NCI-H1048 (cell line): ENCODE measurements around the gene TPPP2.
"Not testable (repeated sequence)": the region's sequence is repeated elsewhere in the genome, so short reads cannot be mapped to it uniquely, and the experiment has no call there.

Experiments used
- DNase-seq: peaks from one replicate; lab custom pipeline; 2025; lab: John Stamatoyannopoulos, UW

TPPP2 gene

DNA sequence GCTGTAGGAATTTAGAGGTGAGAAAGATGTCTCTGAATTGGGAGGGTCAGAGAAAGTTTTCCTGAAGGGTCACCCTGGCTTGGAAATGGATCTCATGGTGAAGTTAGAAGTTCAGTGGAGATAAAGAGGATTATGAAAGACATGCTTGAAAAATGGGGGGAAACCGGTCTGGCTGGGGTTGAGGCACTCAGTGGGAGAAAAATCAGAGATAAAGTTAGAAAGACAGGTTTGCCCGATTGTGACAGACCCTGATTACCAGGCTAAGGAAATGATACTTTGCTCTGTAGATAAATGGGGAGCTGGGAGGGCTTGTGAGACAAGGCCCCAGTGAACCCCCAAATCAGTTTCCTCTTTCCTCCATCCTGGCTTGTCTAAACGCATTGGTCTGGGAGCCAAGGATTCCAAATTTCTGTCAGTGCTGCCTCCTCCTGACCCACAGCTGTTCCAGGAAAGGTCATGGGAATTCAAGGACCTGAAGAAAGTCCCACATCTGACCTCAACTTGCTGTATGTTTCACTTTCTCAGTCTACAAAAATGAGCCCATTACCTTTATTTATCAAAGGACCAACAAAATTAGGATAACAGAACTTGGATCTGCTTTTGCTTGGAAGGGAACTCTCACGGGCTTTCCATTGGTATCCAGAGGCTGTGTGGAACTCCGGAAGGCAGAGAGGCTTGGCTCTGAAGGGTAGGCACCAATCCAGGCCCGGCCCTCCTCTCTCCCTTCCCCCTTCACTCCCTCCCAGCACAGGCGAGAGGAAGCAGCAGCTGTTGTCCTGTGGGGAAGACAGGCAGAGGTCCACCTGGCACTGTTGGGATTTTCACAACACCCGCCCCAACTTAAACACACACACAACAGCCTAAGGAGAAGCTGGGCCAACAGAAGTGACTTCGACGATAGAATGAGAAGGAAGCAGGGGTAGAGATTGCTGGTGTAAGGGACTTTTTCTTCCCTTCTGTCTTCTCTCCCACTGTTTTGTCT, 8.7 kb downstream of the TPPP2 start:
- DNase-seq: no peak

DNA sequence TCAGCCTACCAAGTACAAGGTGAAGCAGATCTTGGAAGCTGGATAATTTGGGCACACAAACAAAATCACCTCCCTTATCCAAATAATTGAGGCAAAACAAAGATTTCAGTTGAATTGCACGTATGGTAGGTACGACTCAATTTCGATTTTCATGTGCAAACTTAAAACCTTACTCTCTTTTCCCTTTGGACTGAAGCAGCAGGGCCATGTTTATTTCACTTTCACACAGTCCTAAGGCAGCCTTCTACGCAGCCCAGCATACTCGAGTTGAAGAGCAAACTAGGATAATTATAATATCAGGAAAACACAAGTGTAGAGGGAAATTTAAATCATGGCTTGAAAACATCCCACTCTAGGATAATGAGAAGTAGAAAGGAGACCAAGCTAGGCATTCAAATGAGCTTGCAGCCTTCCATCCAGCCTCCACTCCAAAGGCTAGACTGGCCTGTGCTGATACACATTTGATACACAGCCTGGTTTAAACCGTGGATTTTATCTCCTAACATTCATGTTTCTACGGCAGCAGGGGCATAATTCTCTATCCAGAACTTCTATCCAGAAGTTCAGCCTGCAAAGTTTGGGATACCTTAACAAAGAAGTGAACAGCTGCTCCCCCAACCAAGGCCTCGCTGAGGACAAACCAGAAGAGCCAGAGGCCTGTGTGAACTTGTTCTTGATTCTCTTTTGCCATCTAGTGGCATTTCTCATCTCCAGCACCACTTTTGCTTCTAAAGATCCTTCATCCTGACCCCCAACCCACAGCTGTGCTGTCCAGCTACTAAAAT, 9.8 kb downstream of the TPPP2 start:
- no peak for DNase-seq

DNA sequence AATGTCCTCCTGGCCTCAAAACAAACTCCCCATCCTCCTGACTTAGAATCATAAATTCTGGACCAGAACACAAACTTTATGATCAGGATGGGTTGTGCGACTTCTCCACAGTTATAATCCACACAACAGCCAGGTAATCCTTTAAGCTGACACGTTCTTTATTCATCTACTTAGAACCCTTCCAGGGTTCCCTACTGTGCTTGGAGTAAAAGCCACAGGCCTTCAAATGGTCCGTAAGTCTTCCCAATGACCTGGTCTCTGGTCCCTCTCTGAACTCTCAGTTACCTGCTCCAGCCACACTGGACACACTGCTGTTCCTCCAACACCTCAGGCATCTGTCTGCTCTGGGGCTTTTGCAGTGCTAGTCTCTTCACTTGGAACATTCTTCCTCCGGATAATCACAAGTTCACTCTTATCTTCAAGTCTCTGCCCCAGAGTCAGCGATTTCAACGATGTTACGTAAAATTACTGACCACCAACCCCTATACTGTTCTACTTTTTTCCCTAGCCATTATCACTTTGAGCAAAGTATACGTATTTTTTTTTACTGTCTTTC, 10.4 kb downstream of the TPPP2 start:
- DNase-seq: no peak

DNA sequence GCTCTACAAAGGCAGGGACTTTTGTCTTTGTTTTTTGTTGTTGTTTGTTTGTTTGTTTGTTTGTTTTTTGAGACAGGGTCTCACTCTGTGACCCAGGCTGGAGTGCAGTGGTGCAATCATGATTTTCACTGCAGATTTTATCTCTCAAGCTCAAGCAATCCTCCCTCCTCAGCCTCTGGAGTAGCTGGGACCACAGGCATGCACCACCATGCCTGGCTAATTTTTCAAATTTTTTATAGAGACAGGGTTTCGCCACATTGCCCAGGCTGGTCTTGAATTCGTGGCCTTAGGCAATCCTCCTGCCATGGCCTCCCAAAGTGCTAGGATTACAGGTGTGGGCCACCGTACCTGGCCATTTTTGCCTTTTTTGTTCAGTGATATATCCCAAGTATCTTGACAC, 10.9 kb downstream of the TPPP2 start:
- DNase-seq: not testable (repeated sequence)

DNA sequence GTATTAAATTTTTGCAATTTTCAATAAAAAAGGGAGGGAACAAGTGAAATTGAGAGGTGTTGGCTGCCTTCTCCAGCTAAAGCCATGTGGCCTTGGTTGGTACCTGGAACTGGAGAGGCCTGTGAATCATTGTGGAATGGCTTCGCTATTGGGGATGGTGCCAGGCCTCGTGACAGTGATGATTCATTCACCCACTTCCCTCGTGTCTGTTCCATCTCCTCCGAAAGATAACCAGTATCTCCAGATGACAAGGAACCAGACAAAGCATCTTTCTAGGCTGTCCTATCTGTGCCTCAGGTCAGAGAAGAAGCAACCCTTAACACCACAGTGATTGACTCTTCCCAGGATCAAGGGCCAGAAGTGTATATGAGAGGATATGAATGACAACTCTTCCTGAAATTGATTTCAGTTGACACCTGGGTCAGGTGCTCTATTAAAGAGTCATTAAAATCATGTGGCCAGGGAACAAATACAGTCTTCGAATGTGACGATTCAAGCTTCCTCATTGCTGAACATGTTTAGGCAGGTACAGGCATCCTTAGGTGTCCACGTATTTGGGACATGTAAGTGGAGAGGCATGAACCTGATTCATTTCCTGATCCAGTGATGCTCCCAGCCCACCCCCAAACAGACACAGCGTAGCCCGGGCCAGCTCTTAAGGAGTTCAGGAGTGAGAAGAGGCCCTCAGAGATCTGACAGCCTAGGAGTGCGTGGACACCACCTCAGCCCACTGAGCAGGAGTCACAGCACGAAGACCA, 11.8 kb downstream of the TPPP2 start, which contains the start of gene RNASE7:
Gene RNASE7, plus strand, starts transcription at position 687 of the 758 bp plus-strand sequence. CDS start 631 bp downstream, outside the sequence.
- no peak for DNase-seq

DNA sequence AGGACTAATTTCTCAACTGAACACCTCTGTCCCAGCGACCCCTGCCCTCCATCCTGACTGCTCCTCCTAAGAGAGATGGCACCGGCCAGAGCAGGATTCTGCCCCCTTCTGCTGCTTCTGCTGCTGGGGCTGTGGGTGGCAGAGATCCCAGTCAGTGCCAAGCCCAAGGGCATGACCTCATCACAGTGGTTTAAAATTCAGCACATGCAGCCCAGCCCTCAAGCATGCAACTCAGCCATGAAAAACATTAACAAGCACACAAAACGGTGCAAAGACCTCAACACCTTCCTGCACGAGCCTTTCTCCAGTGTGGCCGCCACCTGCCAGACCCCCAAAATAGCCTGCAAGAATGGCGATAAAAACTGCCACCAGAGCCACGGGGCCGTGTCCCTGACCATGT, 12.9 kb downstream of the TPPP2 start:
- no peak for DNase-seq

DNA sequence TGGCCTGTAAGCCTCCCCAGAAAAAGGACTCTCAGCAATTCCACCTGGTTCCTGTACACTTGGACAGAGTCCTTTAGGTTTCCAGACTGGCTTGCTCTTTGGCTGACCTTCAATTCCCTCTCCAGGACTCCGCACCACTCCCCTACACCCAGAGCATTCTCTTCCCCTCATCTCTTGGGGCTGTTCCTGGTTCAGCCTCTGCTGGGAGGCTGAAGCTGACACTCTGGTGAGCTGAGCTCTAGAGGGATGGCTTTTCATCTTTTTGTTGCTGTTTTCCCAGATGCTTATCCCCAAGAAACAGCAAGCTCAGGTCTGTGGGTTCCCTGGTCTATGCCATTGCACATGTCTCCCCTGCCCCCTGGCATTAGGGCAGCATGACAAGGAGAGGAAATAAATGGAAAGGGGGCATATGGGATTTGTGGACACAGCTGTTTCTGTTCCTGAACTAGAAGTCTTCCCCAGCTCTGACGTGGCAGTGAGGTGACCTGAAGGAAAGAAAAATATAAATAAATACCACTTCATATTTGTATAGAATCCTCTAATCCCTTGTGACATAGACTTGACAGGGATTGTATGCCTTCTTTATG, 13.5 kb downstream of the TPPP2 start:
- no peak for DNase-seq

DNA sequence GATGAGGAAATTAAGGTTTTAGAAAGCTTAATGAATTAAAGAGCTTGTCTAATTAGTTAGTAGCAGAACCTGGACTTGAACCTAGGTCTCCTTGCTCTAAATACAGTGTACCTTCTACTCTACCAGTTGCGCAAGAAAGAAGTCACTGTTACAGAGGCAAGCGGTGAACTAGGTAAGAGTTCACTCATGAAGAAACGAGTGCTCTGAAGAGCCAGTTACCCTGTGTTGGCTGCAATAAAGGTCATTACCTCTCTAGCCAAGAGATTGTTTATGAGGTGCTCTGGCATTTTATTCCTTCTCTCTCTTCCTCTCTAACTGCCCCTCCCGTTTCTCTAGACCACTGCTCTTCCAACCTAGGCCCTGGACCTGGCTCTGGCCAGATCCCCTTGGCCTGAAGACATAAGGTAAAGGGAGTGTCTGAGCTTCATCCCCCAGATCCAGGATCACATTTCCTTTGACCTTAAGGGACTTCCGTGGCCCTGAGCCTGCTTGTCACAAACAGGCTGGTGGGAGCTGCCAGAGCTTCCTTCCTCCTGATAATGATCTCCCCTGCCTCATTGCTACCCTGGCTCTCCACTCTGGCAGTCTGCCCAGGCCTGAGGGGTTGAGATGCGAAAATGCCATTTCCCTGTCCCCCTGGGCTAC, 14.1 kb downstream of the TPPP2 start:
- no peak for DNase-seq

DNA sequence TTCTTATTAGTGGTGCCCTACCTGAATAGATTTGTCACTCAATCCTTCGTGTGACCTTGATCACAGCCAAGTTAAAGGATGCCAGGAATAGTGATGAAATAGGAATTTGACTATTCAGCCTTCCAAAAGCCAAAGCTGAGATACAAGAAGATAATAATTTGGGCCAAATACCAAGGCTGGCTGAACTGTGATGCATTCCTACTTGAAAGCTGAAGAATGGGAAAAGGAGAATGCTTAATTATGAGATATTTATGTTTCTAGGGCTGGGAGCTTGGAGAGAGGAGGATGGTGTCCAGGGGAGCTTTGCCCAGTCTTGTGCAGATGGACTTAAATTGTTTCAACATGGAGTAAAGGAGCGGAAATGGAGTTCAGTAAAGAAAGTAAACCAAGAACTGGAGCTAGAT, 17.4 kb downstream of the TPPP2 start:
- DNase-seq: no peak

DNA sequence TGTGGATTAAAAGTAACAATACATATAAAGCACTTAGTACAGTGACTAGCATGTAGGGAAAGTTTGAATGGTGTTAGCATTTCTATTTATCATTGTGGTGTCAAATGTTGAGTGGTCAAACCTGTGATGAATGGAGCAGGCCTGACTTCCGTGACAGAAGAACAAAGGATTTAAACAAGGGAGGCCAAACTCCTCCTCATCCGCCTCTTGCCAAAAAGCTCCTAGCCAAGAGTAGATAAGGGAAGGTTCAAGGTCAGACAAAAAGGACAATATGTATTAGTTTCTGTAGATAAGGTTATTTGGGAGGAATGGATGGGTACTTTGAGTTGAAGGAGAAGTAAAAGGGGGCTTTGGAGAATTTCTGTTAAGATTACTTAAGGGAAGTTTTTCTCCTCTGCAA, 18.6 kb downstream of the TPPP2 start:
- no peak for DNase-seq

DNA sequence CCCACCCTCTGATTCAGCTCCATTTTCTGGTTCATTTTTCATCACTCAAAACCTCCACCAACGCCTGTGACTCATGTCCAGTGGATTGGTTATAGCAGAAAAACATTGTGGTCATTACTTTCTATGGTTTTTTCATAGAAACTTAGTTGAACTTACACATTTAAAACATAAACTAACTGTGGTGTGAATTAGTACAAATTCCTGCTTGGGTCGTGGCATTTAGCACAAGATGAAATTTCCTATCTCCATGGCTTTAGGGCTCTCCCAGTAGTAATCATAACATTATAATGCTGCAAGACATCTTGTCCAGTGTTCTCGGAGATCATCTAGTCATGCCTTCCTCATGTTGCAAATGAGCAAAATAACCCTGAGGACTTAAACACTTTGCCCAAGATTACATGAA, 19.3 kb downstream of the TPPP2 start:
- DNase-seq: no peak

DNA sequence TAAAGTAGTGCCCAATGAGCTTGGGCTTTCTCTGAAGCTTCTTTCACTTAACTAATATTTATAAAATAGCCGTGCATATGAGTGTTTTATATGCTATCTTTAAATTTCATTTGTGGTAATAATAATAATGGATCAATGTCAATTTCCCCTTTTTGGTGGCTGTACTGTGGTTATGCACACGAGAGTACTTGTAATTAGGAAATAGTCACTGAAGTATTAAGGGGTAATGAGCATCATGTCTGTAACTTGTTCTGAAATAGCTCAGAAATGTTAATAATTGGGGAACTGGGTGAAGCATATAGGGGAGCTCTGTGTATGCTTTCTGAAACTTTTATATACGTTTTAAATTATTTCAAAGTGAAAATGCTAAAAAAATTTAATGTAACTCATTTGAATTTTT, 20.6 kb downstream of the TPPP2 start:
- DNase-seq: no peak

DNA sequence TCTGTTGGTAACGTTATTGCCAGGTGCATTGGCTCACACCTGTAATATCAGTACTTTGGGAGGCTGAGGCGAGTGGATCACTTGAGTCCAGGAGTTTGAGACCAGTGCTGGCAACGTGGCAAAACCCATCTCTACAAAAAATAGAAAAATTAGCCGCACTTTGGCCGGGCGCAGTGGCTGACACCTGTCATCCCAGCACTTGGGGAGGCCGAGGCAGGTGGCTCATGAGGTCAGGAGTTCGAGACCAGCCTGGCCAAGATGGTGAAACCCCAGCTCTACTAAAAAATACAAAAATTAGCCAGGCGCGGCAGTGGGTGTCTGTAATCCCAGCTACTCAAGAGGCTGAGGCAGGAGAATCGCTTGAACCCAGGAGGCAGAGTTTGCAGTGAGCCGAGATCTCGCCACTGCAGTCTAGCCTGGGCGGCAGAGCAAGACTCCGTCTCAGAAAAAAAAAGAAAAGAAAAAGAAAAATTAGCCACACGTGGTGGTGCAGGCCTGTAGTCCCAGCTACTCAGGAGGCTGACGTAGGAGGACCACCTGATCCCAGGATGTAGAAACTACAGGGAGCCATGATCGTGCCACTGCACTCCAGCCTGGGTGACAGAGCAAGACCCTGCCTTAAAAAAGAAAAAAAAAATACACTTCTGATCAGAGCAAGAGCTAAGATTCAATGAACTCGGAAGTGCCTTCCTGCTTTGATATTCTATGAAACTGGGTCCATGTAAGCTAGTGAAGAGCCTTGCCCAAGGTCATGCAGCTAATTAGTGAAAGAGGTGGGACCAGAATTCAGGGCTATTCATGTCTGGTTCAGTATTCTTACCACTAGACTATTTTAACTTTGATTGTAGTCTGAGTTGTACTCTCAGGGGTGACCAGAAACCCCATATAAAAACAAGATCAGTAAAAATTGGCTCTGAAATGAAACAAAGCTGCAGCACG, 23.4 kb downstream of the TPPP2 start:
- DNase-seq: no peak

DNA sequence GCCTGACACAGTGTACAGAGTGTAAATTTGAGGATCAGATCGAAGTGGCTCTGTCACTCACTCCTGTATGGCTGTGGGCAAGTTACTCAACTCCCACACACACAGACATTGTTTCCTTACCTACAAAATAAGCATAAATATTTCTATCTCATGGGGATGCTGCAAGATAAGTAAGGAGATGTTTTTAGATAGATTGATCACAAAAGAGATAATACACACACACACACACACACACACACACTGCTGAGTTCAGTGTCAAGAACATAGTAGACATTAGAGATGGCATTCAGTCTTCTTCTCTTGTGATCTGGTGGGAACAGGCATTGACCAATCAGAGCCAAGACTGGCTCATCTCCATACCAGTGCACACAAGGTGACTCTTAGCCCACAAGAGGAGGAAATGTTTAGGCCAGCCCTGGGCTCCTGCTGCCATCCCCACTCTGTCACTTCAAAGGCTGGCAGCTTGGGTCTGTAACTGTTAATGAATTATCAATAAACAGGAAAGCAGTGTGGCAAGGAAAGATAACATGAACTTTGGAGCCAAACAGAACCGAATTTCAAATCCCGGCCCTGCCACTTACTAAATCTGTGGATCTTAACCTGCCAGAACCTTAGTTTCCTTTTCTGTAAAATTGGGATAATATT, 24.2 kb downstream of the TPPP2 start:
- no peak for DNase-seq

DNA sequence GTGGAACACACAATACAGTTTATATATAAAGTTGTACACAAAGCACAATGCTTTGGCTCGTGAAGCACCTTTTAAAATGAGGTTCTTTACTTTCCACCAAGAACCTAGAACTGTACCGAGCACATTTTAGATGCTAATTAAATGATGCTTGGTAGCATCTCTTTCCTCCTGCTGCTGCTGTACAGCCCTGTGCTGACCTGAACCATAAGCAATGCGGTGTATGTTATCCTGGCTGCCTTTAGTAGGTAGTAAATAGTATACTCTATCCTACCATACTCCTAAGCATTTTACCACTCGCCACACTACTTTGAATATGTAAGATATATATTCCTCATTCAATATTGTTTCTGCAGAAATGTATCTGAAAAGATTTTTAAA, 24.7 kb downstream of the TPPP2 start:
- DNase-seq: no peak

DNA sequence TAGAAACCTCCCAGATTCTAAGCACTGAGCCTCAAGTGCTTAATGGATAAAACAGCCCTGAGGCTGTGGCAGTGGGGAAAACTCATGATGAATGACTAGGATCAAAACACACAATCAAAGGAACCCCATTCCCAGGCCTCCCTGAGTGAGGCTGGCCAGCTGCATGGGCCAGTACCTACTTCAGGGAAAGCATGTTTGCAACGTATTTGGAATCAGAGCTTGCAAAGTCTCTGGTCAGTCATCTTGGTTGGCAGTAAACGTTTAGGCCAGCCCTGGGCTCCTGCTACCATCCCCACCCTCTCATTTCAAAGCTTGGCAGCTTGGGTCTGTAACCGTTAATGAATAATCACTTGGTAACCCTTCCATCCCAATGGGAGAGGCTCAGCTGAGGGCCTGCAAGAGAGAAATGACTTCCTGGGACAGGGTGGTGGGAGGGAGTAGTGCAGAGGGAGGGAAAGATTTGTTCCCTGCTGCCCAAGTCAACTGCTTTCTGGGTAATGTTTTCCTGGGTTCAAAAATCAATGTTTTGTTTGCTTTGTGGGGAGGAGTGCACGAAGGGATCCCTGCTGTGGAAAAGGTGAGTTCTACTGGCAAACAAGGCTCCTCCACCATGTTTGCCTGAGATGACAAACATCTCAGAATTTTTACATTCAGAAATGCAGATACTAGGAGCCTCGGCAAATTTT, 25.6 kb downstream of the TPPP2 start:
- DNase-seq: no peak

DNA sequence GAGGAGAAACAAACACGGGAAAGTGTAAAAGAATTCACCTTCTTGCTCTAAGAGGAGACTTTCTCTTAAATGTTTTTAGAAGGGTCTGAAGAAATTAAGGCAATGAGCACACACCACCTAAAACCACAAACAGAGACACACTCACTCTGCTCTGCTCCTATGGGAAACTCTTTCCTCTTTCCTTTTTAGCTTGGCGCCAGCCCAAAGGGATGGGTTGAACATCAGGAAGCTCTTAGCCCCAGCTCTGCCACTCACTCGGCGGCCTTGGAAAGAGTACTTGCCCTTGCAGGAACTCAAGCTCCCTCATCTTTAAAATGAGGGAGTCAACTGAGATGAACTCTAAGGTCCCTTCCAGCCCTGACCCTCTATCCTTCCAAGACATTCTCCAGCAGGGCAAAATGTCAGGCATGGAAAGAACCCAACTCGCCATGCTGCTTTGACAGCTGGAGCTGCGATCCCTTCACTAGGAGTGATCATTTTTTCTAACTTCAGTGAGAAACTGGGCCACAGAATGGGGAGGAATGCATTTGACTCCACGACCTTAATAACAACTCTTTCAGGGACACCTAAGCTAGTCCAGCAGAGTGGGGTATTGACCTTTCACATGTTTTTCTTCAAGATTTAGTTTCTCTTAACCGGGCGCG, 26.6 kb downstream of the TPPP2 start:
- DNase-seq: no peak
